SK-N-SH (cell line): ENCODE measurements around the gene CFAP65. TPM values are rescaled to one million over a fixed set of nuclear protein-coding genes. Genes with fewer than 3 reads are reported as not detected.

ENCODE experiments used
- CTCF ChIA-PET: fragments of 300-600, 350-600 bp; formaldehyde crosslinking; extraction: SDS; loops from one replicate; lab custom pipeline; 2021; lab: Yijun Ruan, JAX
- POLR2A ChIA-PET: fragments of 350-600 bp; sonication (Branson Sonifier 250); formaldehyde crosslinking; extraction: SDS; loops from one replicate; lab custom pipeline; 2020; ENCODE audit warnings: antibody characterized with exemption, inconsistent platforms; lab: Yijun Ruan, JAX
- DNase-seq: peaks from one replicate; pipeline ENCODE4 v3.0.0; 2012
- H2AFZ ChIP-seq: fragments of 200-600 bp; sonication (generic); 2 replicates; pipeline ENCODE4 v1.8.1; 2016; ENCODE audit warnings: antibody characterized with exemption, mild to moderate bottlenecking, low read depth
- H3F3A ChIP-seq: fragments of 200-600 bp; sonication (generic); replicated peaks from 2 replicates; pipeline ENCODE3; 2016; ENCODE audit warnings: antibody characterized with exemption, mild to moderate bottlenecking; ENCODE audit not compliant: insufficient read depth
- H3K27ac ChIP-seq, 2 experiments: fragments of 200-500 bp in 1 of 2; fragments of 200-600 bp in 1 of 2; sonication (Bioruptor generic) in 1 of 2; sonication (generic), shearing (Covaris generic) in 1 of 2; 2 replicates each; pipeline versions ENCODE4 v1.5.1 to v1.6.1; 2014 to 2016; ENCODE audit warnings: low read depth in 2 of 2, inconsistent platforms in 1 of 2, low read length in 1 of 2, mild to moderate bottlenecking in 1 of 2, mixed read lengths in 1 of 2
- H3K27me3 ChIP-seq: fragments of 200-600 bp; sonication (generic), shearing (Covaris generic); 2 replicates; pipeline ENCODE4 v1.6.1; 2016; ENCODE audit warnings: mixed run types; ENCODE audit not compliant: insufficient read depth
- H3K36me3 ChIP-seq, 2 experiments: fragments of 200-500 bp in 1 of 2; fragments of 200-600 bp in 1 of 2; sonication (Bioruptor generic) in 1 of 2; sonication (generic) in 1 of 2; replicated peaks in 1 of 2; 2 replicates each; pipeline versions ENCODE3 to v1.5.1; 2014 to 2016; ENCODE audit warnings: low read length in 1 of 2, mild to moderate bottlenecking in 1 of 2; ENCODE audit not compliant: insufficient read depth in 2 of 2, control insufficient read depth in 1 of 2
- H3K4me1 ChIP-seq, 2 experiments: fragments of 200-500 bp in 1 of 2; fragments of 200-600 bp in 1 of 2; sonication (Bioruptor generic) in 1 of 2; sonication (generic), shearing (Covaris generic) in 1 of 2; 2 replicates each; pipeline versions ENCODE4 v1.5.1 to v1.6.1; 2014 to 2016; ENCODE audit warnings: low read depth in 1 of 2, low read length in 1 of 2, mixed run types in 1 of 2; ENCODE audit not compliant: insufficient read depth in 2 of 2, control insufficient read depth in 1 of 2
- H3K4me2 ChIP-seq: fragments of 200-600 bp; sonication (generic), shearing (Covaris generic); 2 replicates; pipeline ENCODE4 v1.6.1; 2017; ENCODE audit warnings: mixed run types
- H3K4me3 ChIP-seq, 2 experiments: fragments of 200-500 bp in 1 of 2; fragments of 200-600 bp in 1 of 2; sonication (Bioruptor generic) in 1 of 2; sonication (generic), shearing (Covaris generic) in 1 of 2; 2 replicates each; pipeline versions ENCODE4 v1.5.1 to v1.8.1; 2014 to 2016; ENCODE audit warnings: low read depth in 2 of 2, inconsistent platforms in 1 of 2, low read length in 1 of 2, mild to moderate bottlenecking in 1 of 2, mixed read lengths in 1 of 2, moderate library complexity in 1 of 2
- H3K79me2 ChIP-seq: fragments of 200-600 bp; sonication (generic); 2 replicates; pipeline ENCODE4 v1.8.1; 2017; ENCODE audit warnings: mild to moderate bottlenecking; ENCODE audit not compliant: insufficient read depth
- H3K9ac ChIP-seq: fragments of 200-600 bp; sonication (generic); 2 replicates; pipeline ENCODE4 v1.6.1; 2017; ENCODE audit warnings: mixed run types
- H3K9me2 ChIP-seq: fragments of 200-600 bp; sonication (generic); 2 replicates; pipeline ENCODE4 v1.6.1; 2017; ENCODE audit warnings: mixed run types
- H3K9me3 ChIP-seq: fragments of 200-600 bp; sonication (generic); 2 replicates; pipeline ENCODE4 v1.6.1; 2017; ENCODE audit warnings: mixed run types, mild to moderate bottlenecking, moderate library complexity
- H4K20me1 ChIP-seq: fragments of 200-600 bp; sonication (generic); 2 replicates; pipeline ENCODE4 v1.6.1; 2017; ENCODE audit warnings: mild to moderate bottlenecking, mixed run types; ENCODE audit not compliant: insufficient read depth
- CHD2 ChIP-seq: fragments of 150-350 bp; IDR thresholded peaks from 2 replicates; pipeline ENCODE4 v1.6.1; 2018; ENCODE audit warnings: low read length; ENCODE audit not compliant: partially characterized antibody
- ELF1 ChIP-seq: IDR thresholded peaks from 2 replicates; pipeline ENCODE4 v1.4.0; 2012
- EP300 ChIP-seq, 2 experiments: IDR thresholded peaks; 2 replicates each; pipeline versions ENCODE4 v1.4.0 to v1.6.1; 2012; ENCODE audit warnings: borderline replicate concordance in 1 of 2, low read depth in 1 of 2, low read length in 1 of 2
- GATA2 ChIP-seq: sonication (generic); formaldehyde crosslinking; IDR thresholded peaks from 2 replicates; pipeline ENCODE4 v1.5.0; 2020; ENCODE audit warnings: mild to moderate bottlenecking, missing genetic modification reagents
- NFIC ChIP-seq: IDR thresholded peaks from 2 replicates; pipeline ENCODE4 v1.4.0; 2012; ENCODE audit warnings: borderline replicate concordance
- POLR2AphosphoS5 ChIP-seq: IDR thresholded peaks from 2 replicates; pipeline ENCODE4 v1.6.1; 2012; ENCODE audit warnings: low read depth, low read length
- RAD21 ChIP-seq: IDR thresholded peaks from 2 replicates; pipeline ENCODE4 v1.6.1; 2012; ENCODE audit warnings: mild to moderate bottlenecking, low read length
- RCOR1 ChIP-seq: fragments of 150-350 bp; IDR thresholded peaks from 2 replicates; pipeline ENCODE4 v1.6.1; 2017; ENCODE audit warnings: antibody characterized with exemption, low read length
- SMC3 ChIP-seq: IDR thresholded peaks from 2 replicates; pipeline ENCODE4 v1.6.1; 2012; ENCODE audit warnings: low read depth, low read length, improper control_type of control experiment
- YY1 ChIP-seq: IDR thresholded peaks from 2 replicates; pipeline ENCODE4 v1.4.0; 2012; ENCODE audit warnings: low read depth, mild to moderate bottlenecking
- WGBS: methylation state at CpG from one replicate; pipeline ENCODE4 v1.1.6; 2017; ENCODE audit warnings: low lambda C conversion rate; 5-methylcytosine and 5-hydroxymethylcytosine counted together
- polyA plus RNA-seq, 3 experiments: library from polyadenylated mRNA; depleted of rRNA; stranded (reverse); fragments of >200 nt; gene quantifications; 2 replicates each; pipeline ENCODE4 v1.2.3, GENCODE V29; 2012
- TF ChIP-seq, protein P1 (sequence below): fragments of 200-600 bp; sonication (generic); IDR thresholded peaks from 2 replicates; pipeline ENCODE4 v1.6.1; 2017; ENCODE audit warnings: antibody characterized with exemption, mild to moderate bottlenecking, moderate library complexity
- TF ChIP-seq, protein P2 (sequence below): IDR thresholded peaks from 2 replicates; pipeline ENCODE4; 2012
- TF ChIP-seq, protein P3 (sequence below): IDR thresholded peaks from 2 replicates; pipeline ENCODE4 v1.4.0; 2012; ENCODE audit warnings: low read depth, borderline replicate concordance

CFAP65 gene
- polyA plus RNA-seq, 1 of the 3 experiments (the other 2 are of a cell fraction), result 0.95 TPM

DNA sequence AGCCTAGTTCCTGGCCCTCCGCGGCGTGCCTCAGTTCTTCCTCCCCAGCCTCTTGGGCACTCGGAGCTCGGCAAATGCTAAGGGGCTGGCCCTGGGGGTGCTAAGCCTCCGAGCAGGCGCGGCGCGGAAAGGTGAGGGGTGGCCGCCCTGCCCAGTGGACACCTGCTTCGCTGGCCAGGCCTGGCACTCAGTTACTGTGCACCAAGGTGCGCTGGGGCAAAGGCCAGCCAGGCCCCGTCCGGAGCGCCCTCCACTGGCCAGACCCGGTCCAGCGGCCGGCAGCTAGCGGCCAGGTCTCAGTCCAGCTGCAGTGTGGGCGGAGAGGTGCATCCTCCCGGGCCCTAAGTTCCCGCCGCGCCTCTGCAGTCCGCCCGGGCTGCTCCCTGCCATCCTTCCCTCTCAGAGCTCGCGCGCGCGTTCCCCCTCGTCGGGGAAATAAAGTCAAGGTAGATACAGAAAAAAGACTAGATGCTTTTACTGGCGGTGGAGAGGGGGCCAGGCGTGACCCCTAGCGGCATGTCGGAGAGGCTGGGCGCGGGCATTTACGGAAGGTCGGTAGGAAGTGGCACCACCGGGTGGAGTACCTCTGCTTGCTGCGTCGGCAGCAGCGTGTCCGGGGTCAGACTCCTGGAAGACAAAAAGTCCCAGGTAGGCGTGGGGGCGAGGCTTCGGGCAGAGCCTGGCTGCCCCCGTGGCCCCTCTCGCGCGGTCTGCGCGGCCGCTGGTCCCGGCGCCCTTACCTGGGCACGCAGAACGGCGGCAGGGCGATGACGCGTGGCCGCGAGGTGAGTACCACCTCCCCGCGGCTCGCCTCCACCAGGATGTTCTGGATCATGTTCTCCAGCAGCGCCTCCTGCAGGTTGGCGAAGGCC, 38.7 kb downstream of the CFAP65 start:
- no peaks in the 10 kb centered on the region for H3K36me3 ChIP-seq
- CTCF ChIA-PET, result interaction anchor here (0.6 to 12.8 kb wide), 60 partner anchors 9 to 506 kb away, joined by 3 to 258 read pairs (median 5); partner anchors contain the start of genes CFAP65, CRYBA2, FEV and WNT10A
- WGBS, result 2% methylated on average over 18 of the region's 72 CpGs
- no peaks in the 10 kb centered on the region for H3K79me2 ChIP-seq
- peak overlapping the region; percentile 51 to 54 for H3K4me3 ChIP-seq
- TF ChIP-seq RCOR1 (0 out of 2 replicates have a peak, but pooled peaks have one; percentile 8), YY1 (no peak), CHD2 (peak; percentile 56), RAD21 (peak; percentile 66), ELF1 (no peak), POLR2AphosphoS5 (no peak), SMC3 (peak; percentile 67; the same call in 1 of the 2 replicates)
- TF ChIP-seq, protein P1, sequence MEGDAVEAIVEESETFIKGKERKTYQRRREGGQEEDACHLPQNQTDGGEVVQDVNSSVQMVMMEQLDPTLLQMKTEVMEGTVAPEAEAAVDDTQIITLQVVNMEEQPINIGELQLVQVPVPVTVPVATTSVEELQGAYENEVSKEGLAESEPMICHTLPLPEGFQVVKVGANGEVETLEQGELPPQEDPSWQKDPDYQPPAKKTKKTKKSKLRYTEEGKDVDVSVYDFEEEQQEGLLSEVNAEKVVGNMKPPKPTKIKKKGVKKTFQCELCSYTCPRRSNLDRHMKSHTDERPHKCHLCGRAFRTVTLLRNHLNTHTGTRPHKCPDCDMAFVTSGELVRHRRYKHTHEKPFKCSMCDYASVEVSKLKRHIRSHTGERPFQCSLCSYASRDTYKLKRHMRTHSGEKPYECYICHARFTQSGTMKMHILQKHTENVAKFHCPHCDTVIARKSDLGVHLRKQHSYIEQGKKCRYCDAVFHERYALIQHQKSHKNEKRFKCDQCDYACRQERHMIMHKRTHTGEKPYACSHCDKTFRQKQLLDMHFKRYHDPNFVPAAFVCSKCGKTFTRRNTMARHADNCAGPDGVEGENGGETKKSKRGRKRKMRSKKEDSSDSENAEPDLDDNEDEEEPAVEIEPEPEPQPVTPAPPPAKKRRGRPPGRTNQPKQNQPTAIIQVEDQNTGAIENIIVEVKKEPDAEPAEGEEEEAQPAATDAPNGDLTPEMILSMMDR, result peak; percentile 35; the same call in 1 of the 2 replicates
- TF ChIP-seq, protein P2, sequence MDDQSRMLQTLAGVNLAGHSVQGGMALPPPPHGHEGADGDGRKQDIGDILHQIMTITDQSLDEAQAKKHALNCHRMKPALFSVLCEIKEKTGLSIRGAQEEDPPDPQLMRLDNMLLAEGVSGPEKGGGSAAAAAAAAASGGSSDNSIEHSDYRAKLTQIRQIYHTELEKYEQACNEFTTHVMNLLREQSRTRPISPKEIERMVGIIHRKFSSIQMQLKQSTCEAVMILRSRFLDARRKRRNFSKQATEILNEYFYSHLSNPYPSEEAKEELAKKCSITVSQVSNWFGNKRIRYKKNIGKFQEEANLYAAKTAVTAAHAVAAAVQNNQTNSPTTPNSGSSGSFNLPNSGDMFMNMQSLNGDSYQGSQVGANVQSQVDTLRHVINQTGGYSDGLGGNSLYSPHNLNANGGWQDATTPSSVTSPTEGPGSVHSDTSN, result no peak
- H3K27me3 ChIP-seq, result peaks cover 18% of the 10 kb centered on the region; the same call in 1 of the 2 replicates
- no peaks in the 10 kb centered on the region for H3K9me2 ChIP-seq
- H3K27ac ChIP-seq, result peak overlapping the region in 1 of 2 experiments; percentile 99; a peak in 2 of 4 replicates
- no peaks in the 10 kb centered on the region for H3F3A ChIP-seq
- peaks cover 0 to 60% of the 10 kb centered on the region in 2 experiments; a peak in 2 of 4 replicates for H3K4me1 ChIP-seq
- peak; percentile 89 for DNase-seq
- no peak overlapping the region for H3K9ac ChIP-seq
- H3K4me2 ChIP-seq, result peak overlapping the region; percentile 56; the same call in 1 of the 2 replicates
- POLR2A ChIA-PET, result interaction anchor here (0.8 to 2.4 kb wide), 9 partner anchors 10 to 173 kb away, joined by 3 to 9 read pairs (median 4); partner anchors contain the start of genes CRYBA2 and FEV
- H2AFZ ChIP-seq, result peak overlapping the region; percentile 37; the same call in 1 of the 2 replicates
- no peaks in the 10 kb centered on the region for H4K20me1 ChIP-seq
- H3K9me3 ChIP-seq, result no peaks in the 10 kb centered on the region

DNA sequence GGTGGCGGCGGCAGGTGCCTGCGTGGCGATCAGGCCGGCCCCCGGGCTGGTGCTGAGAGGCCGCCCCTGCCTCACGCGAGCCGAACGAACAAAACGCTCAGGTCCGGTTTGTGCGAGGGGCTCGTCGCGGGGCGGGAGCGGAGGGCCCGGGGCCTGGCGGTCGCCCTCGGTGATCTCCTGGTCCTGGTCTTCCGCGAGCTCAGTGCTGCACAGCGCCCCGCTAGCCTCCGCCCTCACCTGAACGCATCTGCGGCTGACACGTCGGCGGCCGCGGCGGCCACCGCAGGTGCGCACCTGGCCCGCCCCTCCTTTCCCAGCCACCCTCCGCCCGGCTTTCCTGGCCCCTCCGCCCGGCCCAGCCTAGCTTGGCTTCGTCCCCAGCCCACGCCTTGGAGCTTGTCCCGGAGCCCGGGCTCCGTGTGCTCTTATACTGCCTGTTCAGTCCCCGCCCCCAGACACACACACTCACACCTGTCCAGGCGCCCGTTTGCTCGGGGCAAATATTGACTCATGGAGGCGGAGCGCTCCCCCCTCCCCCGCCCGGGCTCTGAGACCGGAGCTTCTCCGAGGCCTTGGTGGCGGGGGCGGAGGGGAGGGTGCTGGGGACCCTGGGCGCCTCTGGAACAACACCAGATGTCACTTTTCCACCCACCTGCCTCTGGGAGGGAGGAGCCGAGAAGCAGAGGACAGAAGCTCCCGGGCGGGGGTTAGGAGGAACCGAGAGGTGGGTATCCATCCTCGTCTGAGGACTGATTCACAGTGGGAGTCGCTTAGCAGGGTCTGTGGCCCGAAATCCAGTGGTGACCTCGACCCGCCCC, 39.5 kb downstream of the CFAP65 start:
- Histone ChIP-seq H3K9me2 (no peaks in the 10 kb centered on the region), H3K4me1 (peaks cover 0 to 68% of the 10 kb centered on the region in 2 experiments; a peak in 2 of 4 replicates), H3K9me3 (no peaks in the 10 kb centered on the region), H3K36me3 (no peaks in the 10 kb centered on the region), H3K9ac (no peak overlapping the region), H4K20me1 (no peaks in the 10 kb centered on the region), H3K4me2 (no peak overlapping the region), H3F3A (no peaks in the 10 kb centered on the region), H3K4me3 (peak overlapping the region in 1 of 2 experiments; percentile 51; a peak in 1 of 4 replicates), H3K27me3 (peaks cover 18% of the 10 kb centered on the region; the same call in 1 of the 2 replicates), H2AFZ (no peak overlapping the region), H3K27ac (peak overlapping the region in 1 of 2 experiments; percentile 99; a peak in 2 of 4 replicates), H3K79me2 (no peaks in the 10 kb centered on the region)
- 83% methylated on average over 46 of the region's 70 CpGs for WGBS
- ChIA-PET POLR2A (interaction anchor here (0.7 to 2.4 kb wide), 8 partner anchors 9 to 103 kb away, joined by 3 to 9 read pairs (median 4); partner anchors contain the start of genes CRYBA2 and FEV), CTCF (interaction anchor here (0.5 to 12.8 kb wide), 53 partner anchors 8 to 507 kb away, joined by 3 to 258 read pairs (median 5); partner anchors contain the start of genes CFAP65, CRYBA2, FEV and WNT10A)
- DNase-seq, result peak; percentile 50
- TF ChIP-seq YY1, result no peak
- 0 out of 2 replicates have a peak, but pooled peaks have one; percentile 11 for TF ChIP-seq GATA2 (CRISPR knock-in tag)
- TF ChIP-seq EP300 (IDR thresholded peaks at IDR 0.05; ENCODE audit: borderline replicate concordance in 1 of 2, low read depth in 1 of 2, low read length in 1 of 2), result 0 out of 4 replicates have a peak, but pooled peaks of 1 of the 2 experiments have one; percentile 3
- TF ChIP-seq, protein P3, sequence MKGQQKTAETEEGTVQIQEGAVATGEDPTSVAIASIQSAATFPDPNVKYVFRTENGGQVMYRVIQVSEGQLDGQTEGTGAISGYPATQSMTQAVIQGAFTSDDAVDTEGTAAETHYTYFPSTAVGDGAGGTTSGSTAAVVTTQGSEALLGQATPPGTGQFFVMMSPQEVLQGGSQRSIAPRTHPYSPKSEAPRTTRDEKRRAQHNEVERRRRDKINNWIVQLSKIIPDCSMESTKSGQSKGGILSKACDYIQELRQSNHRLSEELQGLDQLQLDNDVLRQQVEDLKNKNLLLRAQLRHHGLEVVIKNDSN, result no peak
- no peak for TF ChIP-seq NFIC
